WTC11 (cell line): ENCODE measurements around the gene TUBGCP6. TPM values are rescaled to one million over a fixed set of nuclear protein-coding genes. Genes with fewer than 3 reads are reported as not detected.

Source experiments
- ATAC-seq: fragments of 200-7000 bp; cut with Tn5 transposase; 2 replicates; pipeline ENCODE4 v1.10.0; 2021; ENCODE audit warnings: mild to moderate bottlenecking, moderate library complexity
- CTCF ChIA-PET: fragments of 300-600 bp; sonication (Branson Sonifier 250); formaldehyde crosslinking; loops from one replicate; lab custom pipeline; 2021; ENCODE audit warnings: antibody characterized with exemption; lab: Charles Lee
- POLR2A ChIA-PET: fragments of 350-600 bp; sonication (Branson Sonifier 250); formaldehyde crosslinking; loops from one replicate; lab custom pipeline; 2021; ENCODE audit warnings: antibody characterized with exemption; lab: Charles Lee
- DNase-seq: peaks from one replicate; pipeline ENCODE4 v3.0.0; 2021; ENCODE audit warnings: low spot score
- H3K27ac Mint-ChIP-seq: 2 replicates; pipeline ENCODE4 v1.8.0; 2021; ENCODE audit warnings: mixed read lengths
- H3K27me3 Mint-ChIP-seq: 2 replicates; pipeline ENCODE4 v1.8.0; 2021; ENCODE audit warnings: low read depth, mild to moderate bottlenecking, moderate library complexity, mixed read lengths
- H3K36me3 Mint-ChIP-seq: 2 replicates; pipeline ENCODE4 v1.8.0; 2021; ENCODE audit warnings: mixed read lengths
- H3K4me1 Mint-ChIP-seq: 2 replicates; pipeline ENCODE4 v1.8.0; 2022; ENCODE audit warnings: mixed read lengths
- H3K4me3 Mint-ChIP-seq: 2 replicates; pipeline ENCODE4 v1.8.0; 2021; ENCODE audit warnings: mild to moderate bottlenecking, moderate library complexity, mixed read lengths
- H3K9me3 Mint-ChIP-seq: 2 replicates; pipeline ENCODE4 v1.8.0; 2021; ENCODE audit warnings: mixed read lengths
- ELF4 ChIP-seq: sonication (generic); formaldehyde crosslinking; IDR thresholded peaks from 2 replicates; pipeline ENCODE4 v1.8.1; 2022; ENCODE audit warnings: low read depth, mild to moderate bottlenecking, moderate library complexity, missing genetic modification reagents
- FOXK1 ChIP-seq: sonication (generic); formaldehyde crosslinking; IDR thresholded peaks from 2 replicates; pipeline ENCODE4 v1.8.0; 2022; ENCODE audit warnings: mild to moderate bottlenecking, moderate library complexity, missing genetic modification reagents
- FOXP1 ChIP-seq: sonication (generic); formaldehyde crosslinking; IDR thresholded peaks from 2 replicates; pipeline ENCODE4 v1.8.0; 2022; ENCODE audit warnings: missing genetic modification reagents, mild to moderate bottlenecking, moderate library complexity, borderline replicate concordance
- GABPB1 ChIP-seq: sonication (generic); formaldehyde crosslinking; IDR thresholded peaks from 2 replicates; pipeline ENCODE4 v1.8.1; 2023; ENCODE audit warnings: mild to moderate bottlenecking, missing genetic modification reagents
- JUN ChIP-seq: sonication (generic); formaldehyde crosslinking; IDR thresholded peaks from 2 replicates; pipeline ENCODE4 v1.8.0; 2023; ENCODE audit warnings: mild to moderate bottlenecking, missing genetic modification reagents
- MYBL2 ChIP-seq: sonication (generic); formaldehyde crosslinking; IDR thresholded peaks from 2 replicates; pipeline ENCODE4 v1.8.1; 2023; ENCODE audit warnings: mild to moderate bottlenecking, moderate library complexity, missing genetic modification reagents
- NFYB ChIP-seq: sonication (generic); formaldehyde crosslinking; conservative IDR thresholded peaks from 2 replicates; pipeline ENCODE4 v1.8.0; 2022; ENCODE audit warnings: low read depth, missing genetic modification reagents
- PREB ChIP-seq: sonication (generic); formaldehyde crosslinking; IDR thresholded peaks from 2 replicates; pipeline ENCODE4 v1.8.1; 2022; ENCODE audit warnings: mild to moderate bottlenecking, missing genetic modification reagents, moderate library complexity, borderline replicate concordance
- PRRX2 ChIP-seq: fragments of 250-450 bp; sonication (Bioruptor Pico); IDR thresholded peaks from 2 replicates; pipeline ENCODE4 v1.8.0; 2021; ENCODE audit warnings: mild to moderate bottlenecking
- TEAD4 ChIP-seq: sonication (generic); formaldehyde crosslinking; IDR thresholded peaks from 2 replicates; pipeline ENCODE4 v1.8.0; 2022; ENCODE audit warnings: mild to moderate bottlenecking, missing genetic modification reagents
- ZNF121 ChIP-seq: sonication (generic); formaldehyde crosslinking; IDR thresholded peaks from 2 replicates; pipeline ENCODE4 v1.8.0; 2023; ENCODE audit warnings: missing genetic modification reagents
- ZNF281 ChIP-seq: sonication (generic); formaldehyde crosslinking; IDR thresholded peaks from 2 replicates; pipeline ENCODE4 v1.8.0; 2023; ENCODE audit warnings: mild to moderate bottlenecking, missing genetic modification reagents
- ZNF317 ChIP-seq: sonication (generic); formaldehyde crosslinking; IDR thresholded peaks from 2 replicates; pipeline ENCODE4 v1.8.1; 2023; ENCODE audit warnings: low read depth, mild to moderate bottlenecking, moderate library complexity, missing genetic modification reagents, borderline replicate concordance
- ZNF416 ChIP-seq: fragments of 250-450 bp; sonication (Bioruptor Pico); IDR thresholded peaks from 2 replicates; pipeline ENCODE4 v1.9.0; 2021; ENCODE audit warnings: mild to moderate bottlenecking, inconsistent platforms
- total RNA-seq: library from RNA; stranded (reverse); gene quantifications from 3 replicates; pipeline ENCODE4 v1.2.3, GENCODE V29; 2021
- TF ChIP-seq, protein P1 (sequence below): sonication (generic); formaldehyde crosslinking; IDR thresholded peaks from 2 replicates; pipeline ENCODE4 v1.8.1; 2023; ENCODE audit warnings: mild to moderate bottlenecking, missing genetic modification reagents, moderate library complexity
- TF ChIP-seq, protein P2 (sequence below): sonication (generic); formaldehyde crosslinking; IDR thresholded peaks from 2 replicates; pipeline ENCODE4 v1.8.0; 2022; ENCODE audit warnings: mild to moderate bottlenecking, missing genetic modification reagents
- TF ChIP-seq, protein P3 (sequence below): sonication (generic); formaldehyde crosslinking; IDR thresholded peaks from 2 replicates; pipeline ENCODE4 v1.8.1; 2022; ENCODE audit warnings: missing genetic modification reagents, borderline replicate concordance
- TF ChIP-seq, protein P4 (sequence below): sonication (generic); formaldehyde crosslinking; IDR thresholded peaks from 2 replicates; pipeline ENCODE4 v1.8.0; 2022; ENCODE audit warnings: mild to moderate bottlenecking, missing genetic modification reagents
- TF ChIP-seq, protein P5 (sequence below): sonication (generic); formaldehyde crosslinking; IDR thresholded peaks from 2 replicates; pipeline ENCODE4 v1.8.1; 2022; ENCODE audit warnings: low read depth, mild to moderate bottlenecking, moderate library complexity, missing genetic modification reagents, borderline replicate concordance
- TF ChIP-seq, protein P6 (sequence below): fragments of 250-450 bp; sonication (Bioruptor Pico); conservative IDR thresholded peaks from 2 replicates; pipeline ENCODE4 v1.9.0; 2021; ENCODE audit warnings: mild to moderate bottlenecking

TUBGCP6 gene
- total RNA-seq, 1 experiment from 2014 or later, result 45.4 TPM

- TF ChIP-seq GABPB1 (no peak), ZNF281 (CRISPR knock-in tag) (no peak), PRRX2 (CRISPR knock-in tag) (no peak), JUN (no peak)
- TF ChIP-seq, protein P1, sequence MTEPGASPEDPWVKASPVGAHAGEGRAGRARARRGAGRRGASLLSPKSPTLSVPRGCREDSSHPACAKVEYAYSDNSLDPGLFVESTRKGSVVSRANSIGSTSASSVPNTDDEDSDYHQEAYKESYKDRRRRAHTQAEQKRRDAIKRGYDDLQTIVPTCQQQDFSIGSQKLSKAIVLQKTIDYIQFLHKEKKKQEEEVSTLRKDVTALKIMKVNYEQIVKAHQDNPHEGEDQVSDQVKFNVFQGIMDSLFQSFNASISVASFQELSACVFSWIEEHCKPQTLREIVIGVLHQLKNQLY (CRISPR knock-in tag), result no peak
- Mint-ChIP-seq H3K9me3 (no peaks in the 10 kb centered on the region), H3K27ac (no peak overlapping the region), H3K4me1 (no peaks in the 10 kb centered on the region), H3K27me3 (no peaks in the 10 kb centered on the region), H3K36me3 (peaks cover 18% of the 10 kb centered on the region), H3K4me3 (no peak overlapping the region)
- POLR2A ChIA-PET, result no interaction called here
- CTCF ChIA-PET, result interaction anchor here (3.5 kb wide), 1 partner anchor 10 kb away, joined by 15 read pairs; no protein-coding TSS in a partner anchor
- ATAC-seq (no peak), DNase-seq (no peak)
These were observed 18.0 kb downstream of the TUBGCP6 start for GRCh38 chr22:50226875-50227165.

- Mint-ChIP-seq H3K27ac (no peak overlapping the region), H3K27me3 (no peaks in the 10 kb centered on the region), H3K9me3 (no peaks in the 10 kb centered on the region), H3K4me1 (no peaks in the 10 kb centered on the region), H3K4me3 (no peak overlapping the region), H3K36me3 (peaks cover 19% of the 10 kb centered on the region)
- ATAC-seq, result no peak
- DNase-seq, result no peak
- CTCF ChIA-PET, result interaction anchor here (3.5 kb wide), 1 partner anchor 11 kb away, joined by 15 read pairs; no protein-coding TSS in a partner anchor
- POLR2A ChIA-PET, result no interaction called here
- TF ChIP-seq MYBL2, result no peak
- TF ChIP-seq NFYB, result no peak
- TF ChIP-seq, protein P2, sequence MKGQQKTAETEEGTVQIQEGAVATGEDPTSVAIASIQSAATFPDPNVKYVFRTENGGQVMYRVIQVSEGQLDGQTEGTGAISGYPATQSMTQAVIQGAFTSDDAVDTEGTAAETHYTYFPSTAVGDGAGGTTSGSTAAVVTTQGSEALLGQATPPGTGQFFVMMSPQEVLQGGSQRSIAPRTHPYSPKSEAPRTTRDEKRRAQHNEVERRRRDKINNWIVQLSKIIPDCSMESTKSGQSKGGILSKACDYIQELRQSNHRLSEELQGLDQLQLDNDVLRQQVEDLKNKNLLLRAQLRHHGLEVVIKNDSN (CRISPR knock-in tag), result no peak
- TF ChIP-seq, protein P3, sequence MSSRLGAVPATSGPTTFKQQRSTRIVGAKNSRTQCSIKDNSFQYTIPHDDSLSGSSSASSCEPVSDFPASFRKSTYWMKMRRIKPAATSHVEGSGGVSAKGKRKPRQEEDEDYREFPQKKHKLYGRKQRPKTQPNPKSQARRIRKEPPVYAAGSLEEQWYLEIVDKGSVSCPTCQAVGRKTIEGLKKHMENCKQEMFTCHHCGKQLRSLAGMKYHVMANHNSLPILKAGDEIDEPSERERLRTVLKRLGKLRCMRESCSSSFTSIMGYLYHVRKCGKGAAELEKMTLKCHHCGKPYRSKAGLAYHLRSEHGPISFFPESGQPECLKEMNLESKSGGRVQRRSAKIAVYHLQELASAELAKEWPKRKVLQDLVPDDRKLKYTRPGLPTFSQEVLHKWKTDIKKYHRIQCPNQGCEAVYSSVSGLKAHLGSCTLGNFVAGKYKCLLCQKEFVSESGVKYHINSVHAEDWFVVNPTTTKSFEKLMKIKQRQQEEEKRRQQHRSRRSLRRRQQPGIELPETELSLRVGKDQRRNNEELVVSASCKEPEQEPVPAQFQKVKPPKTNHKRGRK (CRISPR knock-in tag), result no peak
- TF ChIP-seq FOXP1 (CRISPR knock-in tag), result no peak
- no peak for TF ChIP-seq FOXK1 (CRISPR knock-in tag)
- TF ChIP-seq, protein P4, sequence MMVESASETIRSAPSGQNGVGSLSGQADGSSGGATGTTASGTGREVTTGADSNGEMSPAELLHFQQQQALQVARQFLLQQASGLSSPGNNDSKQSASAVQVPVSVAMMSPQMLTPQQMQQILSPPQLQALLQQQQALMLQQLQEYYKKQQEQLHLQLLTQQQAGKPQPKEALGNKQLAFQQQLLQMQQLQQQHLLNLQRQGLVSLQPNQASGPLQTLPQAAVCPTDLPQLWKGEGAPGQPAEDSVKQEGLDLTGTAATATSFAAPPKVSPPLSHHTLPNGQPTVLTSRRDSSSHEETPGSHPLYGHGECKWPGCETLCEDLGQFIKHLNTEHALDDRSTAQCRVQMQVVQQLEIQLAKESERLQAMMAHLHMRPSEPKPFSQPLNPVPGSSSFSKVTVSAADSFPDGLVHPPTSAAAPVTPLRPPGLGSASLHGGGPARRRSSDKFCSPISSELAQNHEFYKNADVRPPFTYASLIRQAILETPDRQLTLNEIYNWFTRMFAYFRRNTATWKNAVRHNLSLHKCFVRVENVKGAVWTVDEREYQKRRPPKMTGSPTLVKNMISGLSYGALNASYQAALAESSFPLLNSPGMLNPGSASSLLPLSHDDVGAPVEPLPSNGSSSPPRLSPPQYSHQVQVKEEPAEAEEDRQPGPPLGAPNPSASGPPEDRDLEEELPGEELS (CRISPR knock-in tag), result no peak
- TF ChIP-seq, protein P5, sequence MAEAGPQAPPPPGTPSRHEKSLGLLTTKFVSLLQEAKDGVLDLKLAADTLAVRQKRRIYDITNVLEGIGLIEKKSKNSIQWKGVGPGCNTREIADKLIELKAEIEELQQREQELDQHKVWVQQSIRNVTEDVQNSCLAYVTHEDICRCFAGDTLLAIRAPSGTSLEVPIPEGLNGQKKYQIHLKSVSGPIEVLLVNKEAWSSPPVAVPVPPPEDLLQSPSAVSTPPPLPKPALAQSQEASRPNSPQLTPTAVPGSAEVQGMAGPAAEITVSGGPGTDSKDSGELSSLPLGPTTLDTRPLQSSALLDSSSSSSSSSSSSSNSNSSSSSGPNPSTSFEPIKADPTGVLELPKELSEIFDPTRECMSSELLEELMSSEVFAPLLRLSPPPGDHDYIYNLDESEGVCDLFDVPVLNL (CRISPR knock-in tag), result no peak
- no peak for TF ChIP-seq PRRX2 (CRISPR knock-in tag)
- no peak for TF ChIP-seq GABPB1
- no peak for TF ChIP-seq ELF4 (CRISPR knock-in tag)
- TF ChIP-seq ZNF416 (CRISPR knock-in tag), result no peak
- no peak for TF ChIP-seq TEAD4 (CRISPR knock-in tag)
- no peak for TF ChIP-seq PREB
- no peak for TF ChIP-seq ZNF317 (CRISPR knock-in tag)
- TF ChIP-seq ZNF121 (CRISPR knock-in tag), result no peak
- TF ChIP-seq, protein P6, sequence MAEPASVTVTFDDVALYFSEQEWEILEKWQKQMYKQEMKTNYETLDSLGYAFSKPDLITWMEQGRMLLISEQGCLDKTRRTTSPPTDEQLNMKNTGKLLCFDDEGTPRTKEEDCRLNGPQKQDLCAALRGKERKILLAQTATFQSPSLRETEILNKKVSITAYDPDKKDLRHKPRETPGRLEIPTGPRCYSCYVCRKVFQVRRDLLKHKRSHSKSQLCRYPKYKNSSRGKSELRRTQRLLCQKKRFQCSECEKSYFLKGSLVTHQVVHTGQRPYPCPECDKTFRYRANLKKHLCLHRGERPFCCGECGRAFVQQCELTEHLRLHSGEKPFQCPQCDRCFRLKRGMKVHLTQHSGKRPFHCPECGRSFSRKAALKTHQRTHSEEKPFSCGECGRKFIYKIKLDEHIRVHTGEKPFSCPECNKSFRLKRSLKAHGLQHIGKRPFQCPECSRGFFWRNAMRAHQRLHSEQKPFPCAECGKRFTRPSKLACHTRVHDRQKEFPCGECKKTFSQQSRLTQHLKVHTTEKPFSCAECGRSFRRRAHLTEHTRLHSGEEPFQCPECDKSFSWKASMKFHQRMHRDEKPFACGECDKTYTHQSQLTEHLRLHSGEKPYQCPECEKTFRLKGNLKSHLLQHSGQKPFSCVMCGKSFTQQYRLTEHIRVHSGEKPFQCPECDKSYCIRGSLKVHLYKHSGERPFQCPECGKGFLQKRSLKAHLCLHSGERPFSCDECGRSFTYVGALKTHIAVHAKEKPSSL, result no peak
These were observed 18.6 kb downstream of the TUBGCP6 start for GRCh38 chr22:50226063-50226874.
